ENCODE data around the gene CCDC87.

Gene CCDC87

GRCh38 chr11:66628061-66628603, 35.3 kb upstream of the CCDC87 start:
- no peaks in the 10 kb centered on the region for H3K27me3 ChIP-seq (ENCODE audit: control insufficient read depth, insufficient read depth, low read length)
- no peaks in the 10 kb centered on the region for H3K9me3 ChIP-seq (ENCODE audit: control insufficient read depth, low read depth, low read length)
- H3K27ac ChIP-seq (ENCODE audit: low read length), result no peak overlapping the region
- H3K36me3 ChIP-seq (ENCODE audit: control insufficient read depth, low read depth, low read length), result peaks cover 70% of the 10 kb centered on the region
- H3K4me3 ChIP-seq (ENCODE audit: low read length), result no peak overlapping the region
- no peak overlapping the region for H3K9ac ChIP-seq (ENCODE audit: low read length)
- no peaks in the 10 kb centered on the region for H3K4me1 ChIP-seq (ENCODE audit: control insufficient read depth, low read depth, low read length)

GRCh38 chr11:66626926-66627325, 34.1 kb upstream of the CCDC87 start:
- Histone ChIP-seq H3K27me3 (ENCODE audit: control insufficient read depth, insufficient read depth, low read length) (no peaks in the 10 kb centered on the region), H3K4me3 (ENCODE audit: low read length) (no peak overlapping the region), H3K9me3 (ENCODE audit: control insufficient read depth, low read depth, low read length) (no peaks in the 10 kb centered on the region), H3K4me1 (ENCODE audit: control insufficient read depth, low read depth, low read length) (no peaks in the 10 kb centered on the region), H3K36me3 (ENCODE audit: control insufficient read depth, low read depth, low read length) (peaks cover 81% of the 10 kb centered on the region), H3K9ac (ENCODE audit: low read length) (no peak overlapping the region), H3K27ac (ENCODE audit: low read length) (no peak overlapping the region)

GRCh38 chr11:66626382-66626781, 33.5 kb upstream of the CCDC87 start:
- no peak overlapping the region for H3K27ac ChIP-seq (ENCODE audit: low read length)
- no peaks in the 10 kb centered on the region for H3K4me1 ChIP-seq (ENCODE audit: control insufficient read depth, low read depth, low read length)
- H3K27me3 ChIP-seq (ENCODE audit: control insufficient read depth, insufficient read depth, low read length), result no peaks in the 10 kb centered on the region
- H3K9ac ChIP-seq (ENCODE audit: low read length), result no peak overlapping the region
- no peak overlapping the region for H3K4me3 ChIP-seq (ENCODE audit: low read length)
- H3K9me3 ChIP-seq (ENCODE audit: control insufficient read depth, low read depth, low read length), result no peaks in the 10 kb centered on the region
- H3K36me3 ChIP-seq (ENCODE audit: control insufficient read depth, low read depth, low read length), result peaks cover 84% of the 10 kb centered on the region

DNA sequence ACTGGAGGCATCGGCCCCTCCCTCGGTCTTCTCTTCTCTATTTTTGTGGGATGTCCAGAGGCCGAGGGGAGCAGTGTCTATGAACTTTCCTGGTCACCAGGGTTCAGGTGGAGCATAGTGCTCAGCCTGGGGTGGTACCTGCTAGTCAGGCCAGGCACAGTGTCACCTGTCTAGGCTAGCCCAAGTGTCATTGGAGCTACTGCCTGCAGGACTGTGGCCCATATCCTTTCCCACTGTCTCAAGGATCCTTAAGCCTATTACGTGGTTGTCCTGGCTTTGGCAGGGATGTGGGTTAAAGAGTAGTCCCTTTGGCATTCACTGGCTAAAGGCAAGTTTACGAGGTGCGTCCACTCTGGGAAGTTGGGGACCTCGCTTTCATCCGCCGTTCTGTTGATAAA, 32.9 kb upstream of the CCDC87 start:
- no peak overlapping the region for H3K9ac ChIP-seq (ENCODE audit: low read length)
- peaks cover 84% of the 10 kb centered on the region for H3K36me3 ChIP-seq (ENCODE audit: control insufficient read depth, low read depth, low read length)
- H3K4me3 ChIP-seq (ENCODE audit: low read length), result no peak overlapping the region
- H3K27me3 ChIP-seq (ENCODE audit: control insufficient read depth, insufficient read depth, low read length), result no peaks in the 10 kb centered on the region
- H3K9me3 ChIP-seq (ENCODE audit: control insufficient read depth, low read depth, low read length), result no peaks in the 10 kb centered on the region
- no peak overlapping the region for H3K27ac ChIP-seq (ENCODE audit: low read length)
- no peaks in the 10 kb centered on the region for H3K4me1 ChIP-seq (ENCODE audit: control insufficient read depth, low read depth, low read length)

DNA sequence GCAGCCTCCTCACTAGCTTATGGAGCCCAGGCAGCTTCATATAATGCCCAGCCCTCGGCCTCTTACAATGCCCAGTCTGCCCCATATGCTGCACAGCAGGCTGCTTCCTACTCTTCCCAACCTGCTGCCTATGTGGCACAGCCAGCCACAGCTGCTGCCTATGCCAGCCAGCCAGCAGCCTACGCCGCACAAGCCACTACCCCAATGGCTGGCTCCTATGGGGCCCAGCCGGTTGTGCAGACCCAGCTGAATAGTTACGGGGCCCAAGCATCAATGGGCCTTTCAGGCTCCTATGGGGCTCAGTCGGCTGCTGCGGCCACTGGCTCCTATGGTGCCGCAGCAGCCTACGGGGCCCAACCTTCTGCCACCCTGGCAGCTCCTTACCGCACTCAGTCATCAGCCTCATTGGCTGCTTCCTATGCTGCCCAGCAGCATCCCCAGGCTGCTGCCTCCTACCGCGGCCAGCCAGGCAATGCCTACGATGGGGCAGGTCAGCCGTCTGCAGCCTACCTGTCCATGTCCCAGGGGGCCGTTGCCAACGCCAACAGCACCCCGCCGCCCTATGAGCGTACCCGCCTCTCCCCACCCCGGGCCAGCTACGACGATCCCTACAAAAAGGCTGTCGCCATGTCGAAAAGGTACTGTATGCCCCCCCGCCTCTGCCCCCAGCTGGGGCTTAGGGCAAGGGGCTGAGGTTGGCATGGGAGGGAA, 32.3 kb upstream of the CCDC87 start:
- Histone ChIP-seq H3K9me3 (ENCODE audit: control insufficient read depth, low read depth, low read length) (no peaks in the 10 kb centered on the region), H3K27ac (ENCODE audit: low read length) (no peak overlapping the region), H3K4me3 (ENCODE audit: low read length) (no peak overlapping the region), H3K9ac (ENCODE audit: low read length) (no peak overlapping the region), H3K36me3 (ENCODE audit: control insufficient read depth, low read depth, low read length) (peaks cover 86% of the 10 kb centered on the region), H3K4me1 (ENCODE audit: control insufficient read depth, low read depth, low read length) (no peaks in the 10 kb centered on the region), H3K27me3 (ENCODE audit: control insufficient read depth, insufficient read depth, low read length) (no peaks in the 10 kb centered on the region)

DNA sequence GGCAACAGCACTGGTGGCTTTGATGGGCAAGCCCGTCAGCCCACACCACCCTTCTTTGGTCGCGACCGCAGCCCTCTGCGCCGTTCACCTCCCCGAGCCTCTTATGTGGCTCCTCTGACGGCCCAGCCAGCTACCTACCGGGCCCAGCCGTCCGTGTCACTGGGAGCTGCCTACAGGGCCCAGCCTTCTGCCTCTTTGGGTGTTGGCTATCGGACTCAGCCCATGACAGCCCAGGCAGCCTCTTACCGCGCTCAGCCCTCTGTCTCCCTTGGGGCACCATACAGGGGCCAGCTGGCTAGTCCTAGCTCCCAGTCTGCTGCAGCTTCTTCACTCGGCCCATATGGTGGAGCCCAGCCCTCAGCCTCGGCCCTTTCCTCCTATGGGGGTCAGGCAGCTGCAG, 31.6 kb upstream of the CCDC87 start:
- Histone ChIP-seq H3K9ac (ENCODE audit: low read length) (no peak overlapping the region), H3K4me1 (ENCODE audit: control insufficient read depth, low read depth, low read length) (no peaks in the 10 kb centered on the region), H3K9me3 (ENCODE audit: control insufficient read depth, low read depth, low read length) (no peaks in the 10 kb centered on the region), H3K27me3 (ENCODE audit: control insufficient read depth, insufficient read depth, low read length) (no peaks in the 10 kb centered on the region), H3K36me3 (ENCODE audit: control insufficient read depth, low read depth, low read length) (peaks cover 78% of the 10 kb centered on the region), H3K27ac (ENCODE audit: low read length) (no peak overlapping the region), H3K4me3 (ENCODE audit: low read length) (no peak overlapping the region)

DNA sequence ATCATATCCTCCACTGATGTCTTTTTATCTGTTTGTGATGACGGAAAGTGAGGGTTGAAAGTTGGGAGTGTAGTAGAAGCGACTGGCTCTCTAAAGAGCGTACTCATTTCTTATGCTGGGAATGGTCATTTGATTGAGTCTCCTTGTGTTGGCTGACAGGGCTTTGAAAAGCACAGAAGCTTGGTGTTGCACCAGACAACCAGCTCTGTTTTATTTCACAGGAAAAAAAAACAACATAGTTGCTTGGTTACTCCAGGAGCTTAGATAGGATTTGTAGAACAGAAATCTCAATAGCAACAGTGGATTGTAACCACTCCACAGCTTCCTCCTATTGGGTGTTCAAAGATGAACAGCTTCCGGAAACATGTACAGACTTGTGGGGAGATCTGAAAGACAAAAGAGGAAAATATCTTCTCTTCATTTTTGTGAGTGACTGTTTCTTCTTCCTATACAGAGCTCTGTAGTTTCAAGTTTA, 26.3 kb upstream of the CCDC87 start:
- Histone ChIP-seq H3K27me3 (ENCODE audit: control insufficient read depth, insufficient read depth, low read length) (no peaks in the 10 kb centered on the region), H3K36me3 (ENCODE audit: control insufficient read depth, low read depth, low read length) (peaks cover 45% of the 10 kb centered on the region), H3K27ac (ENCODE audit: low read length) (no peak overlapping the region), H3K9ac (ENCODE audit: low read length) (no peak overlapping the region), H3K4me1 (ENCODE audit: control insufficient read depth, low read depth, low read length) (peaks cover 14% of the 10 kb centered on the region), H3K4me3 (ENCODE audit: low read length) (peak overlapping the region; percentile 94), H3K9me3 (ENCODE audit: control insufficient read depth, low read depth, low read length) (no peaks in the 10 kb centered on the region)

DNA sequence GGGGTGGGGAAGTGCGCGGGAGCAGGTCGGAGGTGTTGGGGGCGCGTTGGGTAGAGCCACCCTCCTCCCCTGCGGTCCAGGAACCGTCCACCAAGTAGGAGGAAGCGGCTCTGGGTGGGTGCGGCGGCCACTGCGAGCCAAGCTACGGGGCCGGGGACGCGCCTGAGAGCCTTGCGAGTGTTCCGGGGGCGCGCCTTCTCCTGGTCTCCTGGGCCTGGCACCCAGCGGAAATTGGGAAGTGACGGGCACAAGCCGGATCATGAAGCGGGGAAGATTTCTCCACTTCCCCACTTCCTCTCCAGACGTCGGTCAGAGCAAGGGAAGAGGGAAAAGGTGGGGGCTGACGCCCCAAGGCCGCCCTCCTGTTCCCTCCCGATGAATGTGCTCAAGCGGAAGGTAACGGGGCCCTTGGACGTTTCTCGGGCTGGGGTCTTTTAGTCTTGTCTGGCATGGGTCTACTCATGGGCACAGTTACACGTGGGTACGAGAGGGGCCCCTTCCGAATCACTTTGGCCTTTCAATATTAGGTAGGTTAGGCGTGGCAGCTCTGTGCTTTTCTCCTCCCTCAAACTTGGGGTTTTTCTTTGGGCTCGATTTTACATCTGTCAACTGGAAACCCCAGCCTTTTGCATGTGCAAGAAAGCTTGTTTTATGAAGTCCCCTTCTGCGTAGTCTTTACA, 24.4 kb upstream of the CCDC87 start:
- peaks cover 14% of the 10 kb centered on the region for H3K4me1 ChIP-seq (ENCODE audit: control insufficient read depth, low read depth, low read length)
- H3K36me3 ChIP-seq (ENCODE audit: control insufficient read depth, low read depth, low read length), result peaks cover 27% of the 10 kb centered on the region
- no peaks in the 10 kb centered on the region for H3K9me3 ChIP-seq (ENCODE audit: control insufficient read depth, low read depth, low read length)
- H3K9ac ChIP-seq (ENCODE audit: low read length), result peak overlapping the region; percentile 97
- no peak overlapping the region for H3K27ac ChIP-seq (ENCODE audit: low read length)
- peak overlapping the region; percentile 94 for H3K4me3 ChIP-seq (ENCODE audit: low read length)
- no peaks in the 10 kb centered on the region for H3K27me3 ChIP-seq (ENCODE audit: control insufficient read depth, insufficient read depth, low read length)

DNA sequence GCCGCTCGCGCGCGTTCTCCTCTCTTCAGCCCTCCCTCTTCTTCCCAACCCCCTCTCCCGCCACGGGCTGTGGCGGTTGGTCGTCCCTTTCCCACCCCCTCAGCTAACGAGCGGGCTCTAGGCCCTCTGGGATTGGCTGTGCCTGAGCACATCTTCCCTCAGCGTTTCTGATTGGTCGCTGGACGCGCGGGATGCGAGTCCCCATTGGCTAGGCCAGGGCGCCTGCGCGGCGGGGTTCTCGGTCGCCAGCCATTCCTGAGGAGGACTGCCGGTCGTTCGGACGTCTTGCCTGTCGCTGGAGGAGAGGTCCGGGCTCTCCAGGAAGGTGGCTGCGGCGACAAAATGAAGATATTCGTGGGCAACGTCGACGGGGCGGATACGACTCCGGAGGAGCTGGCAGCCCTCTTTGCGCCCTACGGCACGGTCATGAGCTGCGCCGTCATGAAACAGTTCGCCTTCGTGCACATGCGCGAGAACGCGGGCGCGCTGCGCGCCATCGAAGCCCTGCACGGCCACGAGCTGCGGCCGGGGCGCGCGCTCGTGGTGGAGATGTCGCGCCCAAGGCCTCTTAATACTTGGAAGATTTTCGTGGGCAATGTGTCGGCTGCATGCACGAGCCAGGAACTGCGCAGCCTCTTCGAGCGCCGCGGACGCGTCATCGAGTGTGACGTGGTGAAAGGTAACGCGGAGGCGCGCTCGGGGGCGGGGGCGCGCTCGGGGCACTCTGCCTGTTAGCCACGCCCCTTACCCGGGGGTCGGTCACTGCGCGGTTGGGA, 23.7 kb upstream of the CCDC87 start, which contains the start of gene RBM14:
RBM14 (plus strand) TSS at position 252 of the 776 bp plus-strand sequence; CDS start at position 343, 91 bp downstream.
- peaks cover 24% of the 10 kb centered on the region for H3K36me3 ChIP-seq (ENCODE audit: control insufficient read depth, low read depth, low read length)

DNA sequence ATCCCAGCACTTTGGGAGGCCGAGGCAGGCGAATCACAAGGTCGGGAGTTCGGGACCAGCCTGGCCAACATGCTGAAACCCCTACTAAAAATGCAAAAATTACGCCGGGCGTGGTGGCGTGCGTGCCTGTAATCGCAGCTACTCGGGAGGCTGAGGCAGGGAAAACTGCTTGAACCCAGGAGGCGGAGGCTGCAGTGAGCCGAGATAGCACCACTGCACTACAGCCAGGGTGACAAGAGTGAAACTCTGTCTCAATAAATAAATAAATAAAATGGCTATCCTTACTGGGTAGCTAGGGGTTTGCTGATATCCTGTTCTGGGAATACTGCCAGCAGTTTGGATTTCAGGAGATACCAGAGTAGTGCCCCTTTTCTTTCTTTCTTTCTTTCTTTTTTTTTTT, 21.2 kb upstream of the CCDC87 start:
- Histone ChIP-seq H3K27me3 (ENCODE audit: control insufficient read depth, insufficient read depth, low read length) (no peaks in the 10 kb centered on the region), H3K9me3 (ENCODE audit: control insufficient read depth, low read depth, low read length) (no peaks in the 10 kb centered on the region), H3K27ac (ENCODE audit: low read length) (no peak overlapping the region), H3K9ac (ENCODE audit: low read length) (no peak overlapping the region), H3K4me1 (ENCODE audit: control insufficient read depth, low read depth, low read length) (peaks cover 14% of the 10 kb centered on the region), H3K36me3 (ENCODE audit: control insufficient read depth, low read depth, low read length) (peaks cover 18% of the 10 kb centered on the region), H3K4me3 (ENCODE audit: low read length) (no peak overlapping the region)

More for the DNA sequence above, 23.7 kb upstream of the CCDC87 start, which contains the start of gene RBM14:
- Histone ChIP-seq H3K27ac (ENCODE audit: low read length) (peak within 1 kb of the TSS; percentile 95), H3K4me1 (ENCODE audit: control insufficient read depth, low read depth, low read length) (peaks cover 14% of the 10 kb centered on the region), H3K27me3 (ENCODE audit: control insufficient read depth, insufficient read depth, low read length) (no peaks in the 10 kb centered on the region), H3K9me3 (ENCODE audit: control insufficient read depth, low read depth, low read length) (no peaks in the 10 kb centered on the region), H3K9ac (ENCODE audit: low read length) (peak within 1 kb of the TSS; percentile 97), H3K4me3 (ENCODE audit: low read length) (peak within 1 kb of the TSS; percentile 94)

DNA sequence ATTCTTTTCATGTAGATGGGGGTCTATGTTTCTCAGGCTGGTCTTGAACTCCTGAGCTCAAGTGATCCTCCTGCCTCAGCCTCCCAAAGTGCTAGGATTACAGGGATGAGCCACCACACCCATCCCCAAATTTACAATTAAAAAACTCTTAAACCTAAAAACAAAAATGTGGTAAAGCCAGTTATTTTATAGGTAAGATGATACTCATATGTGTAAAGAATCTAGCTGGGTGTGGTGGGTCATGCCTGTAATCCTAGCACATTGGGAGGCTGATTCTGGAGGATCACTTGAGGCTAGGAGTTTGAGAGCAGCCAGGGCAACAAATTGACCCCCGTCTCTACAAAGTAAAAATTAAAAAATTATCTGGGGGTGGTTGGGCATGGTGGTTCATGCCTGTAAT, 19.6 kb upstream of the CCDC87 start:
- Histone ChIP-seq H3K27ac (ENCODE audit: low read length) (no peak overlapping the region), H3K4me1 (ENCODE audit: control insufficient read depth, low read depth, low read length) (no peaks in the 10 kb centered on the region), H3K9me3 (ENCODE audit: control insufficient read depth, low read depth, low read length) (no peaks in the 10 kb centered on the region)

More for the DNA sequence above, 19.6 kb upstream of the CCDC87 start:
- Histone ChIP-seq H3K27me3 (ENCODE audit: control insufficient read depth, insufficient read depth, low read length) (no peaks in the 10 kb centered on the region), H3K36me3 (ENCODE audit: control insufficient read depth, low read depth, low read length) (peaks cover 1% of the 10 kb centered on the region), H3K9ac (ENCODE audit: low read length) (no peak overlapping the region), H3K4me3 (ENCODE audit: low read length) (no peak overlapping the region)

Measured in iPS-18a (cell line).